Central memory CD4-positive, alpha-beta T cell (primary cell): Measurements from ENCODE around the gene PLCD1.
A peak's percentile ranks its signal among the peaks of the same experiment; 100 is the strongest.
"Not testable (repeated sequence)": the region's sequence is repeated elsewhere in the genome, so short reads cannot be mapped to it uniquely, and the experiment has no call there.

ENCODE experiments used
- DNase-seq: peaks from one replicate; pipeline ENCODE4 v3.0.0; 2022

The PLCD1 gene

DNA sequence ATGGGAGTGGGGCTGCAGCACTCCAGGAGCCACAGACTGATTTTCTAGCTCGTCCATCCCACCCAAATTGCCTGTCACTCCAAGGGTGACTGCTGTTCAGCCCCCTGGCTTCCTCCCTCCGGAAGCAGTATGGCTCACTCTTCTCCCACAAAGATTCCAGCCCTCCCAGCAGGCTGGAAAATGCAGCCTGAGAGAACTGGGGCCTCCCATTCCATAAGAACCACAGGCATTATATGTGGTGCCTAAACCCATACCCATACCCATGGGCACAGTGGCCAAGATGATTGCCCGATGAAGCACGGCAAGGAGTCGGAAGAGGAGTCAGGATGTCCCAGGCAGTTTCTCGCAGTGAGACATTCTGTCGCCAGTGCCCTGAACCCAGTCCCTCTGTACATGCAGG lies 44.8 kb downstream of the PLCD1 start:
- no peak for DNase-seq

DNA sequence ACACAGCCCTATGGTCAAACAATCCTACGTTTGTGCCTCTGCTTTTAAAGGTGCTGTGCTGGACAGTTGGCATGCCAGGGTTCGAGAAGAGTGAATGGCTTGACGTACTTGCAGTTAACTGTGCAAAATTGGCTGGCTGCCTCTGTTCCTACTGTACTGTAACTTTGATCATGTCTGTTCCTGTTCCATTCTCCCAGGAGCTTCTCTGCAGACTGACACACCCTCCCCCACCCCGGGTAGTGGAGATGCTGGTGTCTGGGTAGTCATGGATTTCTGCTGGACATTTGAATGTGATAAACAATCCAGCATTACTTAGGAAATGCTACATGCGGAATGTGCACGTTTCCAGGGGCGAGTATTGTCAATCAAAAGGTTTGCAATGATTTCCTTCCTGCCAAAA lies 45.4 kb downstream of the PLCD1 start:
- DNase-seq: no peak

DNA sequence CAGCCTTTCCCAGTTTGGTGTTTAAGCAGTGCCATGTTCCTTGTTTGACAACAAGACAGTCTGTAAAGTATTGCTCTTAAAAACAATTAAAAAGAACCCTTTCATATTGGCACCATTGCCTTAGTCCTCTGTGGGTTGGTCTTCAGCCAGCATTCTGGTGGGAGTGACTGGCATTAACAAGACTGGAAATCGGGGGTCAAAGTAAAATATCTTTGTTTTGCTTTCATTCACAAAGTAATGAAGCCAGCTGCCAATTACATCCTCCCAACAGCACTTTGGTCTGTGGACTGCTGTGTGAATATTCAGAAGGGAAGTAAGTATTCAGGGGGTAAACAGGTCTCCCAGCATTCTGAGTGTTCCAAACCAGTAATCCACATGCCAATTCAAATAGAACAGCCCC lies 47.1 kb downstream of the PLCD1 start:
- DNase-seq: no peak

DNA sequence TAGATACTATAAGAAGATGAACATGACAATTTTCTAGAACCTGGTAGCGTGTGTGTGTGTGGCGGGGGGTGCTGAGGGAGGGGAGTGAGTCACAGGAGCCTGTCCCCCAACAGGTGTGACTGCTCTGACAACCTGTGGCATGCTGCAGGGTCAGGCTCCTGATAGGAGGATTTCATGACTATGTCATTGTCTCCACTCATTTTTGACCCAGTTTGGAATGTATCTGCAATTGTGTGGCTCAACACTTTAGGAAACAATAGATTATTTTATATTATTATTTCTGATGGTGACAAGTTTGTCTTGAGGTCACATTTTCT lies 48.1 kb downstream of the PLCD1 start:
- DNase-seq: no peak

DNA sequence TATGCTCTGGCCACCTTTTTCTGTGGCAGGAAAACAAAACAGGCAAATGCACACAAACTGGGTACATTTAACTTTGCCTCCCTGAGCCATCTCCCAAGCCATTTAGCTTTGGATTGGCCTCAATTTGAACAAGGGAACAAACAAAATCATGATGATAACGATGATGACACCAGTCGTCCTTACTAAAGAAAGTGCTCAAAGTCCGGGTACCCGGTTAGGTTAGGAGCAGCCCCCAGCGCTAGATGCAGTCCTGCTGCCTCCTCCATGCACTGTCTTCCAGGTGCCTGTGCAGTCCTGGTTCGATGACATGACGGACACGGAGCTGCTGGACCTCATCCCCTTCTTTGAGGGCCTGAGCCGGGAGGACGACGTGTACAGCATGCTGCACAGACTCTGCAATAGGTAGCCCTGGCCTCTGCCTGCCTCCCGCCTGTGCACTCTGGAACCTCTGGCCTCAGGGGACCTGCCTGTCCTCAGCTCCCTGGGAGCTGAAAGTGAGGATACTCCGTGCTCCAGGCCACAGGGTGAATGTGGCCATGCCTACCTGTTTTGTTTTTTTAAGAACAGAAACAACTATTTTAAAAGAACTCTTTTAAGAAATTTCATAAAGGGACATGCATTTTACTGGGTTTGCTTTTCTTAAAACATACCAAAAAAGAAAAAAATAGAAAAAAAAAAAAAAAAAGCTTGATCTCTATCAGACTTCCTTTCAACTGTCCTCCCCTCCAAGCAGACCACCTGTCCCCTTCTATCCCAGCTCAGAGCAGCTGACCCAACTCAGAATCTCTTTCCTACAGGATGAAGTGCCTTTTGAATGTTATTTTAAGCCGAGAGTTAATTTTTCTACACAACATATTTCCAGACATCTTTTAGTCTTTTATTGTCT lies 48.7 kb downstream of the PLCD1 start:
- no peak for DNase-seq

DNA sequence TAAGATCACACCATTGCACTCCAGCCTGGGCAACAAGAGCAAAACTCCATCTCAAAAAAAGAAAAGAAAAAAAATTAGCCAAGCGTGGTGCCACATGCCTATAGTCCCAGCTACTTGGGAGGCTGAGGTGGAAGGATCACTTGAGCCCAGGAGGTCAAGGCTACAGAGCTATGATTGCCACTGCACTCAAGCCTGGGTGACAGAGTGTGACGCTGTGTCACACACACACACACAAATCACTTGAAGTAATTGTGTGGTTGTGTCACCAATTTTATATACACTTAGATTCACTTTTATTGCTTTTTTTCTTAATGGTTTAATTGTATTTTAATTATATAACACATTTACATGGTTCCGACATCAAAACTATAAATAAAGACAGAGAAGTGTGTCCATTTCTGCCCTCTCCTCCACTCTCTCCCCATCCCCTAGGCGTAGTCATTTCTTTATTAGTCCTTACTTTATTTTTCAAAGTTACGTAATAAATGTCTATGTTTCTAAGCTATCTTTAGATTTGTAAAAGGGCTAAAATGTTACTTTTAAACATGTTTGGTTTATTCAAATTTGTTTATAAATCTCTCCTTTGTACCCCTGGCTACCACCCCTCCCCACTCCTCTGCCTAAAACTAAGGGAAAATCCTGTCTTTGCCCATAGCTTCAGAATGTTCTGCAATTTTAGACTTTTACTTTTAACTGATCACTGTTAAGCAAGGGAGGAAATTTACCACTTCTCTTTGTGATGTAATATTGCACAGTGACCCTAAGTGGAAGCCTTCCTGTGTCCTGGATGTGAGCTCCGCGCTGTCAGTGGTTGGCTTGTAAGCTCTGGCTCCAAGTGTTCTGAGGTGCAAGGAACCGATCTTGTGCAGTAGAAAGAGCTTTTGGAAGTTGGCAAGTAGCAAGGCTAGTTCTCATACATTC lies 49.6 kb downstream of the PLCD1 start:
- DNase-seq: no peak

DNA sequence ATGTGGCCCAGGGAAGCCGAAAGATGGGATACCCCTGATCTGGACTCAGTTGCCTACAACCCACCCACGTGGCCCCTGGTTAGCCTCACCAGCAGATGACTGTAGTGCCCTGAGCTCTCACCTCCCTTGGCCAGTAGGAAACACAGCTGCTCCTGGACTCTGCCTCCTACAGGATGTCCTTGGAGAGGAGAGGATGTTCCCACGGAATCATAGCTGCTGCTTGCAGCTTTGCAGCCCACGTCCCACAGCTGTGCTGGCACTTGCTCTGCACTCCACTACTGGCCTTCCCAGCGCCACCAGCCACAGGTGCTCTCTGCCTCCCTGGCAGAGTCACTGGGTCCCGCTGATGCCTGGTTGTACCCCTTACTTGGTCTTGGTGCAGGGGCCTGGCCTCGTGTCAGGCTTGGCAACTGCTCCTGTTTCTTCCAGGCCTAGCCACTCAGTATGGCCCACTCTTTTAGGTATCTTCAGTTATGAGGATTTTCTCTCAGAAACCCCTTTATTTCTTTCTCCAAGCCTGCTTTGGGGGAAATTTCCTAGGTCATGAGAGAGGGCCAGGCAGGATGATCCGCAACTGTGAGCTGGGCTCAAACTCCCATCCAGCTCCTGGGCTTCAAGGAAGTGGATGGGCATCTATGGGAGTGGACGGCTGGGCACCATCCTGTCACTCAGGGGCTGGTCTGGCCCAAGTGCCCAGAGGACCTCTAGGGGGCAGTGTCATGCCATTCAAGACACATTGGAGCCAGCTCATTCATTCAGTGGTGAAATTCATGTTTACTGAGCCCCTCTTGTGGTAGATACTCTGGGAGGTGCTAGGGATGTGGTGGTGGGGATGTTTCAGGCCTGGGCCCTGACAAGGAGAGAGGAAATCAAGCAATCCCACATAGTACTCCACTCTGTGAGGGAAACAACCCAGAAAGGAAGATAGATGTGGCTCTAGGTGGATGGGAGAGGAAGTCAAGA lies 55.0 kb downstream of the PLCD1 start:
- DNase-seq: peak; percentile 65

DNA sequence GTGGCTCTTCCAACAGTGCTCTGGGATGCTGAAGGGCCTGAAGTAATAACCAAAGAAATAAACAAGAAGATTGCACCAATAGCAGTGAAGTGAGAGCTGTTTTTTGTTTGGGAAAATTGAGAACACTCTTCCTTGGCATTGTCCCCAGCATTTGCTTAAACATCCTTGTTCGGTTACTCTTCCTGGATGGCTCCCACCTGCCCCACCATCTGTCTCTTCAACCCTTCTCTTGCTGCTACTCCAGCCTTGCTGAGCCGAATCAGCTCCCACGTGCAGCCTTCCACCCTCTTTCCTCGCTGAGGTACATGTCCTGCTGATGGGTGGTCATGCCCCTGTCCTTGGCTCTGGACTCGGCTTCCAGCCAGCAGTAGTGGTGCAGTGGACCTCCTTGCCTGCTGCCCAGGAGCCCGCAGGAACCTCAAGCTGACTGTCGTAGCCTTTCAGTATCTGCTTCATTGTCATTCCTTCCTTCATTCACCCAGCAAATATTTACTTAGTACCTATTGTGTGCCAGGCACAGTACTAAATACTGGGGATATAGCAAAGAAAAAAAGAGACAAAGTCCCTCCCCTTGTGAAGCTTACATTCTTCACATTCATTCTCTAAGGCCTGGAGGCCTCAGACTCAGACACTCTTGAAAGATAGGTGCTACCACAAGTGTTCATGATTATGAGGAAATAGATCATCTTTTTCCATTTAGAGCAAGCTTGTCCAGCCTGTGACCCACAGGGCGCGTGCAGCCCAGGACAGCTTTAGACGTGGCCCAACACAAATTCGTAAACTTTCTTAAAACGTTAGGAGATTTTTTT lies 56.0 kb downstream of the PLCD1 start:
- no peak for DNase-seq

DNA sequence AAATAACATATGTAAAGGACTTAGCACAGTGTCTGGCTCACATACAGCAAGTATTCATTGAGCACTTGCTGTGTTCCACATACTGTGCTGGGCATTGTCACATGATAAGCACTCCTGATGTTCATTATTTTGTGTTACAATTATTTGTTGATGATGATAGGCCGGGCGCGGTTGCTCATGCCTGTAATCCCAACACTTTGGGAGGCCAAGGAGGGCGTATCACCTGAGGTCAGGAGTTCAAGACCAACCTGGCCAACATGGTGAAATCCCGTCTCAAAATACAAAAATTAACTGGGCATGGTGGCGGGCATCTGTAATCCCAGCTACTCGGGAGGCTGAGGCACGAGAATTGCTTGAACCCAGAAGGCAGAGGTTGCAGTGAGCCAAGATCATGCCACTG lies 57.4 kb downstream of the PLCD1 start:
- not testable (repeated sequence) for DNase-seq

DNA sequence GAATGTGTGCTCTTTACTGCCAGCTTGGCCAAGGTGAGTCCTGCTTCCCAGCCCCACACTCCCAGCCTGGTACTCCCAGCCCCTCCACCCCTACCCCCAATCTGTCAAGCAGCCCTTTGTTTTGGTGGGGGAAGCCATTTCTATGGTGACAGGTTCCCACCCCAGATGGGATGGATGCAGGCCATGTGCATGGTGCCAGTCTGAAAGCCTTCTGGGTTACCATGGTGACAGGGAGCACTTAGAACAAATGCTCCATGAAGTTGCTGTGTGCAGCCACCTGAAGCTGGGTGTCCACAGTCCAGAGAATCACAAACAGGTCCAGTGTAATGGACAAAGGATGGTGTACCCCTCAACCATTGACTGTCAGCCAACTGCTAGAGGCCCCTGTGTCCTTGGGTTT lies 58.0 kb downstream of the PLCD1 start:
- DNase-seq: no peak

DNA sequence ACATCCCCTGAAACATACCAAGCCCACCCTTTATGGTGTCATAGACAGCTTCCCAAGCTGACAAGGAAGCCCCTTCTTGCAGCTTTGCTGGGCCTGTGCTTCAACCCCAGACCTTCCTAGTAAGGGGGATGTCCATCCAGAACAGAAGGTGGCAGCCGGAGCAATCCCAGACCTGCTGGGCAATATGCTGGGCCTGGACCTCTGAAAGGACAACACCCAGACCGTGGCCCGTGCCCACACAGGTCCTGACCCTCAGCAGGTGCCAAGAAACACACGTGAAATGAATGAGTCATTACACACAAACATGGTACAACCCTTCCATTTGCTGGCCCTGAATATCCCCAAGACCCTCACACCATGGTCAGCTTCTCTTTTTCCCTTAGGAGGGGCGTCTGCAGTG lies 58.6 kb downstream of the PLCD1 start:
- no peak for DNase-seq

DNA sequence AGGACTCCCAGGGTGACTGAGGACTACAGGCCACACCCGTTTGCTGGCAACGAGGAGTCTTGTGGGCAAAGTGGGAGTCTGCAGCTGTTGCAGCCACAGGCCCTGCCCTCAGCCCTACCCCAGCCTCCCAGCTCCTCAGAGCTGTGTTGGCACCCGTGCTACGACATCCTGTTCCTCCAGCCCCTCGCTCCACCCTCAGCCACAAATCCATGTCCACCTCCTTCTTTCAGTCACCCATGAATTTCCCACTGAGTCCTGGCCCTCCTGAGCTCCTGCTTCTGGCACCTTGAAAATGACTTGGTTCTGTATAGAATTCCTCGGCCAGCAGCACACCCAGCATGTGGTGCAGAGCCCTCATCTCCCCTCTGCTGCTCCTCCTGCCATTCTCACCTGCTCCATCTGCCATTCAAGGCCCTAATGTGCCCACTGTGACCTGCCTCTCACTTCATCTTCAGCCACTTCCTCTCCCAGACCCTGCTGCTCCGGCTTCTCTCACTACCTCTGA lies 59.8 kb downstream of the PLCD1 start:
- no peak for DNase-seq

DNA sequence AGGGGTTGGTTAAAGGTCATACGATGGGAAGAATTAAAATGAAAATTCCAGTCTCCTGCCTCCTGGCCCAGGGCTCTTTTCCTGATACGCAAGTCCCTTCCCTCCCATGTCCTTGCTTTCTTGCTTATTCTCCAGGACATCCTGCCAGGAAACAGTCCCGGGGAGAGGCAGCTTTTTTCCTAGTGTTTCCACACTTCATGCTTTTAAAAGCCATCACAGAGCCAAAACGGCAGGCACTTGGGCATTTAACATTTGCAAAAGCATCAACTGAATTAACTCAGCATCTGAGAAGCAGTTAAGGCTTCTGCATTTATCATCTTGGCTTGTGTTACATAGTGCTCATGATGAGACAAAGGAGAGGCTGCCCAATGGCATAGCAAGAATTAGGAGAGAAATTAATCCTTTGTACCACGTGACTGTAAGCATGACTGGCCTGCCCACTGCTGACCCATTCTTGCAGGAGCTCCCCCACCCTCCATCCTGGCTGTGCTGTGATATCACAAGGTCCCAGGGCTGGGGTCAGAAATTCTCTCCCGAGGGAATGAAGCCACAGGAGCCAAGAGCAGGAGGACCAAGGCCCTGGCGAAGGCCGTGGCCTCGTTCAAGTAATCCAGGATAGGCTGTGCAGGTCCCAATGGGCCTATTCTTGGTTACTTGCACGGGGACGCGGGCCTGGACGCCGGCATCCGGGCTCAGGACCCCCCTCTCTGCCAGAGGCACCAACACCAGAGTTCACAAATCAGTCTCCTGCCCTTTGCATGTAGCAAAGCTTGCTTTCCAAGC lies 60.4 kb downstream of the PLCD1 start:
- DNase-seq: no peak

DNA sequence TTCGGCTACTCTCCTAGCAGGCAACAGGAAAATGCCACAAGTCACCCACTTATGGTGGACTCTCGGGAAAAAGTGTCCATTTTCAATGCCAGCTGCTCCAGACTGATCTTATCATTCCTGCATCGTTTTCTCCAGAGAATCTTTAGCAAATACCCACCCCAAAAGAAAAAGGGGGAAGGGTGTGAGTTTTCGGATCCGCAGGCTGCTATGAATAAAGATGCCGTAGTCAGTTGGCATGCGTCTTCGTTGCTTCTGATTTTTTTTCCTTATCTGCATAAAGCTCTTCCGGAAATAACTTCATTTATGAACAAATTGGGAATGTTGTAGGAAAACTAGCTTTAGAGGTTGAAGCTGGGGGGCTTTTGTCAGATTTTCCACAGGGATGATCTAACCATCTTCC lies 61.2 kb downstream of the PLCD1 start:
- no peak for DNase-seq

DNA sequence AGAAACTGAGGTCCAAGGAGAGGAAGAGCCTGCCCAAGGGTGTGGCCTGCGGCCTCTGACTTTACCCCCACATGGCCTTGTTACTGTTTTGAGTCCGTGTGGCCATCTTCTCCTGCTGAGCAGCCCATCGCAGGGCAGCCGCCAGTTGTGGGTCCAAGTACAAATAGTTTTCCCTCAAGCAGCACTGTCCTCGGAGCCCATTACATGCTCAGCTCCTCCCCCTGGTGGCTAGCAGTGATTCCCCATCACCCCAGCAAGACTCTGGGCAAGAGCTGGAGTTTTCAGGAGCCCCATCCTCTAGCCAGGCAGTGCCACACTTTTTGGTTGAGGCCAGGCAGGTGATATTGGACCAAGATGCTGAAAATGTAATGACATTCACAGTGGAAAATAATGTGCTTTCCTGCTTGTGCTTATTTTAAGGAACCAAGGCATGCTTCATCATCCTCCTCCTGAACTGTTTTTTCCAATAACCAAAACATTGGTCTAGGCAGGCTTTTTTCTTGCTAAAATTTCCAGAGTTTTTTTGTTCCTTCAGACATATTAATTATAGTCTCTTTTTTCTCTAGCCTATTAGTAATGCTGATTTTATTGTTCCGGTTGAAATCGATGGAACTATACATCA lies 62.1 kb downstream of the PLCD1 start:
- peak; percentile 22 for DNase-seq

DNA sequence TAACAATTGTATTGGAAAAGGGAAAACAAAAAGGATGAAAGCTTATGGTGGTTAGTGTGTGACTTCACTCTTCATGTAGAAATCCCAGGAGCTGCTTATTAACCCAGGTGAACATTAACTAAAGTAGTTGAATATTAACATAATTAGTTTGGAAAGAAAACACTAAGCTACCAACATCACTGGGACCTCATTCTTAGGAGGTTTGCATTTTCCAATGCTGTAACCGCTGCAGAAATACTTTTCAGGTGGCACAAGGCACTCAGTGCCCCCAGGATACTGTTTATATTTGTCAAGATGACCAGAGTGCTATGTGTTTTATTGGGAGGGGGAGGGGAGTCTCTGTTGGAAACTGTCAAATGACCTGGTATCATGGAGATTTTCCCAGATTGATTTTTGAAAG lies 64.7 kb downstream of the PLCD1 start:
- DNase-seq: no peak

DNA sequence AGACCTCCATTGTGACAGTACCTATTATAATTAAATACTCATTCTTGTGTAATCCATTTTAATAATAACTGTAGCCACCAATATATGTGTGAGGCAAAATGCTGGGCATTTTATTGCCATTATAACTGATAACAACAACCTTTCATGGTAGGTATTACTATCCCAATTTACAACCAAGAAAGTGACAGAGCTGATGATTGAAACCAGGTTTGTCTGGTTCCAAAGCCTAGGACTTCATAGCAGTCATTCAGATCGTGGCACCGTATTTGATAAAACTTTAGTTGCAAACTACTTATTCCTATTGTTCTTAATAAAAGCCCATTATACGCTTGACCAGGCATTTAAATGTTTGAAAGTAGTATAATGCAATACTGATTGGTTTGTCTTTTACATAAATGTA lies 65.3 kb downstream of the PLCD1 start:
- no peak for DNase-seq

DNA sequence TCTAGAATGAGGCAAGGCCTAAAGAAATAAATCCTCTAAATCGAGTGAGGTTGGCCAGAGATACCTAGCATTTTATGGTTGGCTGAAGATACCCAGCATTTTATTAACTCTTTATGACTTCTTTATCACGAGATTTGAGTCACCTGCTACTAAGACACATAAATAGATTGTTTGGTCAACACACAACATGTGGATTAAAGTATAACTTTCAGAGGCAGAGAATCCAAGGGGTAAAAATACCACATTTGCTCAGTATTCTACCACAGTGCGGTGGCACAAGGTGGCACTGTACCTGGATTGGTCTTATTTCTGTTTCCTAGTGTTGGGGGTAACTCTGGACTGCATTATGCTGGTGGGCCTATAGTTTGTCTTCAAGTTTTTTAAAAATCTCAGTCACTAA lies 65.8 kb downstream of the PLCD1 start:
- DNase-seq: no peak

DNA sequence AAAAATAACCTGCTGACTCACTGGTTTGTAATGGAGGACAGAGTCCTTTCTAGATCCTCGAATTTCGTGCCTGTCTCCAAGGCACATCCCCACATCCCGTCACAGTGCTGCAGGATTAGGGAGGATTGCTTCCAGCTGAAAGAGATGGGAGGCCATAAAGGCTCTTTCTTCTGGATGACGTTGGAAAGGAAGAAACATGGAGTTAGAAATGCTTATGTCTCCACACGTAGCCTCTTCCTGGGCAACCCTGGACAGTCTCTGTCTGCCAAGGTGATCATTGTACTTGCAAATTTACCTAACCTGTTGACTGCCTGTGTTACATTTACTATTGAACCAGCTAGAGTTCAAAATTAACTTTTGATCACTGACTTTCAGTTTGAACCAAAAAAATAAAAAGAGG lies 66.4 kb downstream of the PLCD1 start:
- DNase-seq: no peak

DNA sequence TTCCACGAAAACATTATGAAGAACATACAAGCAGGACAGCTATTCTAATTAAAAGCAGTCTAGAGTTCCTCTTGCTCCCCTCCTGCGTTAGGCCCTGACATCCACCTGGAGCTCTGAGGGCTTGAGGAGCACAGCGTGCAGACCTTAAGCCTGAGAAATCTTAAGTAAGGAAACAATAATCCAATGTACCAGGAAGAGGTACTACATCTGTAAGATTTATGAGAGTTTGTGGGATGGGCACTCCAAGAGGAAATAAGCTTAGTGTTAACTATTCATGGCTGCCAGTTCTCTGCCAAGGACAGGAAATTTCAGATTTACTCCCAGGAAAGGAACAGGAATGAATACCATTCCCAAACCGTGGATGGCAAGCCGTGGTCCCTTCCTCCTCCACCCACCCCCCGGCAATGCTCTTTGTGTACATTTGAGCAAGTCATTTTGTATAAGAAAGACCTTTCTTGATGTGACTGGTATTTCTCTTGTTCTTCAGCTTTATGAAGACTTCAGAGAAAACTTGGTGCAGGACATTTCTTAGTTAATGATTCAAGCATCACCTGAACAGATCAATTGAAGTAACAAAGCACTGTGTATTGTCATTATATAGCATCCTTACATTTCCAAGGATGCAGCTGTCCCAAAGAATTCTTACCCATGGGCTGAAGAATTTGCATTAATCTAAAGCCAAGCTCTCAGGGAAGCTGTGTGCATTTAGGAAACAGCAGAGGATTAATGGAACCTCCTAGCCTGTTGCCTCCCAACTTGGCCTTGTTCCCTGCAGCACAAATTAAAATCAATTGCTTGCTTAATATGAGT lies 67.6 kb downstream of the PLCD1 start:
- DNase-seq: no peak
